OCI-LY3 (cell line): ENCODE measurements around the gene ATP8A2.

Experiments
- H2AFZ ChIP-seq: fragments of 200-600, 300-600 bp; shearing (Covaris generic); 2 replicates; pipeline ENCODE4 v1.6.0; 2014; ENCODE audit warnings: antibody characterized with exemption, low read depth, low read length
- H3K27ac ChIP-seq: fragments of 200-600, 300-600 bp; sonication (generic); 2 replicates; pipeline ENCODE4 v1.5.1; 2014; ENCODE audit warnings: mild to moderate bottlenecking, low read length, moderate library complexity, mixed read lengths
- H3K27me3 ChIP-seq: fragments of 200-600, 300-600 bp; sonication (generic); 2 replicates; pipeline ENCODE4 v1.6.1; 2014; ENCODE audit warnings: low read depth, low read length, mixed read lengths
- H3K36me3 ChIP-seq: fragments of 200-600, 300-600 bp; sonication (generic); replicated peaks from 2 replicates; pipeline ENCODE3; 2014; ENCODE audit warnings: low read depth, low read length, mixed read lengths
- H3K4me1 ChIP-seq: fragments of 300-600, 200-600 bp; sonication (generic); 2 replicates; pipeline ENCODE4 v1.6.1; 2014; ENCODE audit warnings: low read length, mixed read lengths
- H3K4me2 ChIP-seq: fragments of 200-600, 300-600 bp; sonication (generic); 2 replicates; pipeline ENCODE4 v1.6.1; 2014; ENCODE audit warnings: low read length, mixed read lengths
- H3K4me3 ChIP-seq: fragments of 300-600, 200-600 bp; sonication (generic); 2 replicates; pipeline ENCODE4 v1.5.1; 2014; ENCODE audit warnings: antibody characterized with exemption, mild to moderate bottlenecking, low read length, moderate library complexity
- H3K79me2 ChIP-seq: fragments of 300-600, 200-600 bp; shearing (Covaris generic); 2 replicates; pipeline ENCODE4 v1.6.1; 2014; ENCODE audit warnings: mild to moderate bottlenecking, low read length, mixed read lengths
- H3K9ac ChIP-seq: fragments of 300-600, 200-600 bp; shearing (Covaris generic); 2 replicates; pipeline ENCODE4 v1.6.0; 2014; ENCODE audit warnings: mild to moderate bottlenecking, low read length, moderate library complexity
- H3K9me3 ChIP-seq: fragments of 200-600, 300-600 bp; shearing (Covaris generic); 2 replicates; pipeline ENCODE4 v1.6.1; 2014; ENCODE audit warnings: low read length, mixed read lengths; ENCODE audit not compliant: insufficient read depth
- H4K20me1 ChIP-seq: fragments of 200-600, 300-600 bp; sonication (generic); 2 replicates; pipeline ENCODE4 v1.6.1; 2016; ENCODE audit warnings: low read length, mixed read lengths; ENCODE audit not compliant: insufficient read depth
- CTCF ChIP-seq: fragments of 200-600, 300-600 bp; sonication (generic); IDR thresholded peaks from 2 replicates; pipeline ENCODE4 v1.5.1; 2014; ENCODE audit warnings: antibody characterized with exemption, low read length, low read depth
- EZH2phosphoT487 ChIP-seq: fragments of 200-600 bp; shearing (Covaris generic); IDR thresholded peaks from 2 replicates; pipeline ENCODE4 v1.6.1; 2018; ENCODE audit warnings: antibody characterized with exemption, mixed run types, low read depth

The ATP8A2 gene

GRCh38 chr13:25463496-25463895, 91.7 kb downstream of the ATP8A2 start:
- peaks cover 33% of the 10 kb centered on the region for H3K27me3 ChIP-seq
- H3K79me2 ChIP-seq = no peaks in the 10 kb centered on the region
- no peaks in the 10 kb centered on the region for H3K36me3 ChIP-seq
- no peak overlapping the region for H3K4me3 ChIP-seq
- H3K9me3 ChIP-seq = no peaks in the 10 kb centered on the region
- no peak overlapping the region for H3K4me2 ChIP-seq
- H3K9ac ChIP-seq = no peak overlapping the region
- no peak overlapping the region for H2AFZ ChIP-seq
- H4K20me1 ChIP-seq = no peaks in the 10 kb centered on the region
- H3K27ac ChIP-seq = no peak overlapping the region
- no peak for TF ChIP-seq CTCF
- TF ChIP-seq EZH2phosphoT487 = no peak
- no peaks in the 10 kb centered on the region for H3K4me1 ChIP-seq

DNA sequence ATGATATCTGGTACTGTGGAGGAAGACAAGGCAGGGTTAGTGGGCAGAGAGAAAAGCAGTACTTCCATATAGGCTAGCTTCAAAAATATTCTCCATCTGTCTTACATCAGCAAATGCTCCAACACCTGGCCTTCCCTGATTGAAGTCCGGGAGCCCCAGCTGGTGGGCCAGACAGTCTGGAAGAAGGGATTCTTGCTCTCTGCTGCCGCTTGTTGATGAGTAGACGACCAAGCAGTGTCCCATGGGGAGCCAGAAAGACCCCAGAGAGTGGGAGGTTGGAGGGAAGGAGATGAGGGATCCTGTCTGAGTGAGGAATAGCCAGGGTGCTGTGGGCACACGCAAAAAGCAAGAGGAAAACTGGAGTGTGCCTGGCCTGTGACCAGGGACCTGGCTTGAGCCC, 95.1 kb downstream of the ATP8A2 start:
- no peaks in the 10 kb centered on the region for H4K20me1 ChIP-seq
- no peaks in the 10 kb centered on the region for H3K9me3 ChIP-seq
- H3K79me2 ChIP-seq = no peaks in the 10 kb centered on the region
- no peak overlapping the region for H2AFZ ChIP-seq
- peaks cover 15% of the 10 kb centered on the region for H3K27me3 ChIP-seq
- H3K4me3 ChIP-seq = no peak overlapping the region
- TF ChIP-seq CTCF (no peak), EZH2phosphoT487 (no peak)
- H3K4me2 ChIP-seq = no peak overlapping the region
- no peak overlapping the region for H3K27ac ChIP-seq
- no peaks in the 10 kb centered on the region for H3K4me1 ChIP-seq
- H3K36me3 ChIP-seq = no peaks in the 10 kb centered on the region
- H3K9ac ChIP-seq = no peak overlapping the region

- H4K20me1 ChIP-seq = no peaks in the 10 kb centered on the region
- no peaks in the 10 kb centered on the region for H3K79me2 ChIP-seq
- no peak overlapping the region for H2AFZ ChIP-seq
- no peak overlapping the region for H3K4me3 ChIP-seq
- no peak overlapping the region for H3K27ac ChIP-seq
- H3K4me2 ChIP-seq = no peak overlapping the region
- H3K4me1 ChIP-seq = no peaks in the 10 kb centered on the region
- no peaks in the 10 kb centered on the region for H3K36me3 ChIP-seq
- peaks cover 10% of the 10 kb centered on the region for H3K27me3 ChIP-seq
- TF ChIP-seq EZH2phosphoT487 = no peak
- TF ChIP-seq CTCF = no peak
- no peaks in the 10 kb centered on the region for H3K9me3 ChIP-seq
- no peak overlapping the region for H3K9ac ChIP-seq
Measured at GRCh38 chr13:25468325-25469168, 96.8 kb downstream of the ATP8A2 start.

DNA sequence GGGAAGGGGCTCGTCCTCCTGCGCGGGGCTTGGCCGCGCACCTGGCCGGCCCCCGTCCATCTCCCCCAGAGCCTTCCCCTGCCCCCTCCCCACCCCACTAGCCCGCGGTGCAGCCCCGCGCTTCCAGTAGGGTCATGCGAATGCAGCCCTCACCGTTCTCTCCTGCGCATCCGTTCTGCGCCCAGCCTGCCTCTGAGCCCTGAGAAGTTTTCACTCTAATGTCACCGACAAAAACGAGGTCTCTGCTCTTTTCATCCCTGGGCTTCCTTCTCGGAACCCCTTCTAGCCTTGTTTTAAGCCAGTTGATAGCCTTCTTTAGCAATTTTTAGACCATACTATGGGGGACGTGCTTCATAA, 97.4 kb downstream of the ATP8A2 start:
- Histone ChIP-seq H3K79me2 (no peaks in the 10 kb centered on the region), H3K27ac (no peak overlapping the region), H3K27me3 (peaks cover 4% of the 10 kb centered on the region; the same call in 1 of the 2 replicates), H3K36me3 (no peaks in the 10 kb centered on the region), H3K4me3 (no peak overlapping the region), H2AFZ (no peak overlapping the region), H4K20me1 (no peaks in the 10 kb centered on the region), H3K9me3 (no peaks in the 10 kb centered on the region), H3K4me1 (no peaks in the 10 kb centered on the region), H3K4me2 (no peak overlapping the region), H3K9ac (no peak overlapping the region)
- no peak for TF ChIP-seq CTCF
- no peak for TF ChIP-seq EZH2phosphoT487
